ENCODE results near the gene FGD6.

DNA sequence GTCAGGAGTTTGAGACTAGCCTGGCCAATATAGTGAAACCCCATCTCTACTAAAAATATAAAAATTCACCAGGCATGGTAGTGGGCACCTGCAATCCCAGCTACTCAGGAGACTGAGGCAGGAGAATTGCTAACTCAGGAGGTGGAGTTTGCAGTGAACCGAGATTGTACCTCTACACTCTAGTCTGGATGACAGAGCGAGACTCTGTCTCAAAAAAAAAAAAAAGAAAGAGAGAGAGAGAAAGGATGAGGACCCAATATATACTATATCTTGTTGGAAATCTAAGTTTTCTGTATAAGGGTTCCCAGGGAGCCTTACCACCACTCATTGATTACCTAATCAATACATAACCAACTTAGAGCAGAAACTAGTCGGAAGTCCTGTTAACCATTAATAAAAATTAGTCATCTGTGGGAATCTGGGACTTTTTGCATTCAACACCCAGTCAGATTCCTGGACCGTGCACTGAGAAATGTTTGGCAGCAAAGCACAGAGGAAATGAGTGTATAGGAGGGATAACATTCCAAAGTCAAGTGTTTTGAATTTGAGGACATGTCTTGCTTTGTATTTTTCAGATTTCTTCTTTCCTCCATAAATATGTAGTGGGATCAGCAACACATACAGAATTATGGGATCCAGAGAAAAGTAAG lies 99.0 kb downstream of the FGD6 start:
- no peak for TF ChIP-seq SUZ12 (IDR thresholded peaks at IDR 0.05; ENCODE audit: extremely low read depth, insufficient read depth, insufficient read length)
- TF ChIP-seq YY1 (IDR thresholded peaks at IDR 0.05; ENCODE audit: insufficient read depth, insufficient read length) = no peak

Measured in NT2/D1 (cell line).